HepG2 (cell line): ENCODE results near the gene PDSS2. TPM values are rescaled to one million over a fixed set of nuclear protein-coding genes. Genes with fewer than 3 reads are reported as not detected.

Source experiments
- ATAC-seq: fragments of 200-7000 bp; cut with Tn5 transposase; 3 replicates; pipeline ENCODE4 v1.9.1; 2020; ENCODE audit warnings: mild to moderate bottlenecking, moderate library complexity
- BruUV-seq: library from RNA; stranded (reverse); fragments of 400-500 nt; replicated peaks from 2 replicates; lab custom pipeline; 2021; lab: Mats Ljungman, UMichigan
- CTCF ChIA-PET: fragments of 300-600 bp; formaldehyde crosslinking; extraction: SDS; loops from one replicate; lab custom pipeline; 2021; ENCODE audit warnings: low total read pairs, inconsistent platforms, low intra/inter-chr PET ratio; lab: Yijun Ruan, JAX
- POLR2A ChIA-PET: fragments of 350-600 bp; sonication (Branson Sonifier 250); formaldehyde crosslinking; loops from one replicate; lab custom pipeline; 2020; ENCODE audit warnings: antibody characterized with exemption, inconsistent platforms; lab: Yijun Ruan, JAX
- DNase-seq: peaks from one replicate; pipeline ENCODE4 v3.0.0-alpha.2; 2015; ENCODE audit warnings: low spot score
- FAIRE-seq: peaks from 3 replicates; lab custom pipeline; 2011; peaks lifted over from hg19 to GRCh38; lab: Jason Lieb, UNC
- H2AFZ ChIP-seq: one replicate; pipeline ENCODE4 v1.6.1; 2011; ENCODE audit warnings: low read length, inconsistent platforms
- H3K27ac ChIP-seq: fragments of 300-600 bp; 3 replicates; pipeline ENCODE4 v1.8.0; 2011; ENCODE audit warnings: mixed run types, mild to moderate bottlenecking, mixed read lengths, low read length, inconsistent platforms; ENCODE audit not compliant: insufficient read depth; ENCODE audit errors: extremely low read length
- H3K27me3 ChIP-seq, 2 experiments: fragments of 200-600 bp in 1 of 2; 2 replicates in 1 of 2; 3 replicates in 1 of 2; pipeline versions ENCODE4 v1.6.0 to v1.8.0; 2011; ENCODE audit warnings: low read length in 2 of 2, mild to moderate bottlenecking in 2 of 2, moderate library complexity in 2 of 2, inconsistent platforms in 1 of 2; ENCODE audit not compliant: insufficient read depth in 2 of 2, control insufficient read depth in 1 of 2
- H3K36me3 ChIP-seq, 2 experiments: fragments of 200-600 bp in 1 of 2; replicated peaks in 1 of 2; 2 replicates in 1 of 2; 3 replicates in 1 of 2; pipeline versions ENCODE4 v1.5.1 to v1.8.0; 2011; ENCODE audit warnings: low read length in 2 of 2, inconsistent platforms in 1 of 2; ENCODE audit not compliant: insufficient read depth in 2 of 2, control insufficient read depth in 1 of 2
- H3K4me1 ChIP-seq: 2 replicates; pipeline ENCODE4 v1.5.1; 2012; ENCODE audit warnings: low read length, inconsistent platforms; ENCODE audit not compliant: insufficient read depth
- H3K4me2 ChIP-seq: 2 replicates; pipeline ENCODE4 v1.6.0; 2011; ENCODE audit warnings: low read depth, low read length, inconsistent platforms
- H3K4me3 ChIP-seq, 3 experiments: fragments of 200-600 bp in 1 of 3; sonication (generic), shearing (Covaris generic) in 1 of 3; replicated peaks in 1 of 3; 2 replicates each; pipeline ENCODE4 v1.5.1; 2011 to 2016; ENCODE audit warnings: low read length in 3 of 3, inconsistent platforms in 2 of 3, low read depth in 2 of 3, mild to moderate bottlenecking in 2 of 3, control low read depth in 1 of 3, mixed read lengths in 1 of 3; ENCODE audit not compliant: insufficient read depth in 1 of 3
- H3K79me2 ChIP-seq: one replicate; pipeline ENCODE4 v1.6.1; 2011; ENCODE audit warnings: low read length, inconsistent platforms; ENCODE audit not compliant: insufficient read depth
- H3K9ac ChIP-seq: 2 replicates; pipeline ENCODE4 v1.6.0; 2011; ENCODE audit warnings: mild to moderate bottlenecking, low read depth, low read length, inconsistent platforms; ENCODE audit not compliant: insufficient read depth
- H3K9me3 ChIP-seq: 2 replicates; pipeline ENCODE4 v1.5.1; 2012; ENCODE audit warnings: mild to moderate bottlenecking, low read length
- H4K20me1 ChIP-seq: 2 replicates; pipeline ENCODE4 v1.6.0; 2011; ENCODE audit warnings: inconsistent platforms, mild to moderate bottlenecking, low read length, moderate library complexity; ENCODE audit not compliant: insufficient read depth
- ASH2L ChIP-seq: fragments of 300-600, 200-600 bp; sonication (generic); IDR thresholded peaks from 2 replicates; pipeline ENCODE4 v1.7.0; 2017; ENCODE audit warnings: low read depth, mild to moderate bottlenecking, moderate library complexity, mixed read lengths, low read length; ENCODE audit not compliant: insufficient read length
- EHMT2 ChIP-seq: fragments of 200-600 bp; sonication (generic); IDR thresholded peaks from 2 replicates; pipeline ENCODE4 v1.7.0; 2017; ENCODE audit warnings: antibody characterized with exemption, low read depth, low read length, borderline replicate concordance
- GPN1 ChIP-seq: sonication (generic); formaldehyde crosslinking; IDR thresholded peaks from 2 replicates; pipeline ENCODE4 v1.5.1; 2020; ENCODE audit warnings: missing genetic modification reagents, borderline replicate concordance
- IRF2 ChIP-seq: IDR thresholded peaks from 2 replicates; pipeline ENCODE4 v1.6.1; 2018; ENCODE audit warnings: missing genetic modification reagents, missing compliant biosample characterization
- PHF21A ChIP-seq: sonication (generic); formaldehyde crosslinking; IDR thresholded peaks from 2 replicates; pipeline ENCODE4 v1.5.0; 2020; ENCODE audit warnings: mild to moderate bottlenecking, missing genetic modification reagents
- PHF5A ChIP-seq: IDR thresholded peaks from one replicate; pipeline ENCODE4 v1.6.1; 2018; ENCODE audit warnings: low read depth, missing genetic modification reagents; ENCODE audit not compliant: unreplicated experiment
- POLR2A ChIP-seq, 2 experiments: IDR thresholded peaks; 2 replicates each; pipeline ENCODE4 v1.6.1; 2011; ENCODE audit warnings: low read depth in 2 of 2, low read length in 2 of 2, mild to moderate bottlenecking in 1 of 2, moderate library complexity in 1 of 2; ENCODE audit not compliant: insufficient read depth in 1 of 2
- RAD51 ChIP-seq: fragments of 450-650 bp; IDR thresholded peaks from 2 replicates; pipeline ENCODE4 v1.6.1; 2016; ENCODE audit warnings: borderline replicate concordance
- SRF ChIP-seq: IDR thresholded peaks from 2 replicates; pipeline ENCODE4 v1.6.1; 2011; ENCODE audit warnings: mild to moderate bottlenecking, low read depth, low read length, moderate library complexity
- U2AF2 ChIP-seq: fragments of 200-400 bp; formaldehyde crosslinking; IDR thresholded peaks from 2 replicates; pipeline ENCODE4 v1.6.1; 2017; ENCODE audit warnings: low read depth, mild to moderate bottlenecking, low read length
- ZBTB37 ChIP-seq: sonication (generic); formaldehyde crosslinking; IDR thresholded peaks from 2 replicates; pipeline ENCODE4 v1.4.0; 2020; ENCODE audit warnings: mild to moderate bottlenecking, missing genetic modification reagents
- ZFP41 ChIP-seq: sonication (generic); formaldehyde crosslinking; IDR thresholded peaks from 2 replicates; pipeline ENCODE4 v1.4.0; 2020; ENCODE audit warnings: mild to moderate bottlenecking, missing genetic modification reagents, borderline replicate concordance
- ZNF318 ChIP-seq: sonication (generic); formaldehyde crosslinking; IDR thresholded peaks from 2 replicates; pipeline ENCODE4 v1.4.0; 2020; ENCODE audit warnings: mild to moderate bottlenecking, missing genetic modification reagents
- ZSCAN12 ChIP-seq: sonication (generic); formaldehyde crosslinking; IDR thresholded peaks from 2 replicates; pipeline ENCODE4 v1.9.0; 2021; ENCODE audit warnings: mild to moderate bottlenecking, missing genetic modification reagents
- ZSCAN9 ChIP-seq: IDR thresholded peaks from 2 replicates; pipeline ENCODE4 v1.6.1; 2016; ENCODE audit warnings: borderline replicate concordance
- in situ Hi-C: cut with HindIII; loops from 2 replicates; pipeline ENCODE4 v1.10.0; 2017; ENCODE audit warnings: low pct_unique_long_range_greater_than_20kb; ENCODE audit not compliant: extremely low pct_ligation_motif_present
- intact Hi-C: fragments of 100-400 bp; cut with micrococcal nuclease; formaldehyde crosslinking; loops from one replicate; pipeline ENCODE4 v1.10.0; 2022; ENCODE audit not compliant: unreplicated experiment
- polyA plus RNA-seq, 8 experiments: library from polyadenylated mRNA; depleted of rRNA in 3 of 8; stranded (reverse) in 7 of 8; unstranded in 1 of 8; fragments of >200 nt; fragmentation: Illumina TruSeq in 4 of 8; extraction: Trizol in 4 of 8; gene quantifications; 2 replicates each; pipeline versions ENCODE4 v1.2.1 to v1.2.3, GENCODE V29; 2011 to 2016; ENCODE audit warnings: low read depth in 4 of 8, missing spikeins in 1 of 8, mixed read lengths in 1 of 8; ENCODE audit not compliant: insufficient read depth in 1 of 8
- total RNA-seq, 5 experiments: library from RNA; depleted of rRNA; stranded (reverse); fragments of >200 nt; fragmentation: Illumina TruSeq; extraction: Trizol; gene quantifications; 2 replicates each; pipeline ENCODE4 v1.2.3, GENCODE V29; 2016; ENCODE audit warnings: low read depth in 1 of 5

PDSS2 gene
- total and polyA plus RNA-seq, 2 of the 13 experiments (the other 11 are each of a cell fraction or from before 2014, with no cell fraction given) = 16.2 to 17.0 TPM

- TF ChIP-seq GPN1 (CRISPR knock-in tag) = no peak
- no peak for TF ChIP-seq U2AF2
- TF ChIP-seq RAD51 = no peak
- TF ChIP-seq EHMT2 = no peak
- TF ChIP-seq ZFP41 (CRISPR knock-in tag) = no peak
- no peak for TF ChIP-seq PHF21A (CRISPR knock-in tag)
- TF ChIP-seq ZSCAN12 (CRISPR knock-in tag) = no peak
- no peak for TF ChIP-seq ZSCAN9
Observed at GRCh38 chr6:107272246-107272645, 187.1 kb downstream of the PDSS2 start (continued).

GRCh38 chr6:107271208-107271790, 188.1 kb downstream of the PDSS2 start:
- DNase-seq (no peak), FAIRE-seq (no peak), ATAC-seq (no peak)
- Histone ChIP-seq H3K9me3 (no peaks in the 10 kb centered on the region), H3K4me3 (no peak overlapping the region), H3K4me1 (peaks cover 16% of the 10 kb centered on the region), H3K9ac (no peak overlapping the region), H3K36me3 (peaks cover 0 to 3% of the 10 kb centered on the region in 2 experiments; a peak in 3 of 5 replicates), H3K27me3 (no peaks in the 10 kb centered on the region), H3K4me2 (no peak overlapping the region), H2AFZ (no peak overlapping the region), H3K79me2 (no peaks in the 10 kb centered on the region), H4K20me1 (no peaks in the 10 kb centered on the region), H3K27ac (no peak overlapping the region)
- ChIA-PET CTCF (no interaction called here), POLR2A (no interaction called here)
- no TSS peak for BruUV-seq
- intact Hi-C loops (no loop called here), in situ Hi-C loops (no loop called here)
- TF ChIP-seq ZNF318 (CRISPR knock-in tag) (no peak), ZBTB37 (CRISPR knock-in tag) (no peak), POLR2A (IDR thresholded peaks at IDR 0.05; ENCODE audit: insufficient read depth in 1 of 2, low read depth in 2 of 2, low read length in 2 of 2) (no peak), ASH2L (no peak), PHF5A (CRISPR knock-in tag) (no peak), SRF (no peak), IRF2 (CRISPR knock-in tag) (no peak)
